SK-N-MC (cell line): ENCODE results near the gene TCF7L1.

Experiments used
- DNase-seq: peaks from one replicate; pipeline ENCODE4 v3.0.0-alpha.2; 2011; ENCODE audit warnings: low read depth, low spot score
- H3K27ac ChIP-seq: fragments of 200-600 bp; sonication (generic); 2 replicates; pipeline ENCODE4 v1.5.1; 2016; ENCODE audit warnings: mixed run types
- H3K36me3 ChIP-seq: fragments of 200-600 bp; sonication (generic); 2 replicates; pipeline ENCODE4 v1.6.1; 2017; ENCODE audit warnings: antibody characterized with exemption, low read length, mixed read lengths; ENCODE audit not compliant: insufficient read depth
- H3K4me3 ChIP-seq: fragments of 200-600 bp; sonication (generic); 2 replicates; pipeline ENCODE4 v1.5.1; 2016
- H3K9ac ChIP-seq: fragments of 200-600 bp; sonication (generic); 2 replicates; pipeline ENCODE4 v1.8.0; 2017; ENCODE audit warnings: mixed run types, mixed read lengths; ENCODE audit not compliant: insufficient read length
- H3K9me3 ChIP-seq: fragments of 200-600 bp; sonication (generic); 2 replicates; pipeline ENCODE4 v1.6.1; 2017; ENCODE audit warnings: low read depth, mild to moderate bottlenecking, antibody characterized with exemption, low read length, moderate library complexity, mixed read lengths
- EZH2 ChIP-seq: fragments of 200-600 bp; sonication (generic); IDR thresholded peaks from one replicate; pipeline ENCODE4 v1.6.1; 2017; ENCODE audit warnings: antibody characterized with exemption
- FOXP2 ChIP-seq: optimal IDR thresholded peaks from 2 replicates; pipeline ENCODE3; 2011; ENCODE audit warnings: mild to moderate bottlenecking, moderate library complexity; ENCODE audit not compliant: insufficient read depth; ENCODE audit errors: extremely low read length, control extremely low read depth
- POLR2AphosphoS5 ChIP-seq: IDR thresholded peaks from 2 replicates; pipeline ENCODE4 v1.6.1; 2012; ENCODE audit warnings: mild to moderate bottlenecking, low read depth, low read length, borderline replicate concordance

The TCF7L1 gene

DNA sequence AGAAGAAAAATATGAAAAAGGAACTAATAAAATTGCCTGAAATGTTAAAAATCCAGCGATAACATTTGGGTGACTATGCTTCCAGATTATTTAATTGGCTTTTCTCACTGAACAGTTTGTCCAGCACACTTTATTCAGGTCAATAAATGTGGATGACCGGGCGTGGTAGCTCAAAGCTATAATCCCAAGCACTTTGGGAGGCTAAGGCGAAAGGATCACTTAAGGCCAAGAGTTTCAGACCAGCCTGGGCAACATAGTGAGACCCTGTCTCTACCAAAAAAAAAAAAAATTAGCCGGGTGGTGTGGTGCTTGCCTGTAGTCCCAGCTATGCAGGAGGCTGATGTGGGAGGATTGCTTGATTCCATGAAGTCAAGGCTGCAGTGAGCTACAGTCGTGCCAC is 139.2 kb downstream of the TCF7L1 start:
- Histone ChIP-seq H3K27ac (no peak overlapping the region), H3K36me3 (no peaks in the 10 kb centered on the region), H3K9me3 (no peaks in the 10 kb centered on the region), H3K4me3 (no peak overlapping the region), H3K9ac (no peak overlapping the region)
- TF ChIP-seq EZH2: no peak
- TF ChIP-seq FOXP2: no peak
- no peak for TF ChIP-seq POLR2AphosphoS5
- no peak for DNase-seq

DNA sequence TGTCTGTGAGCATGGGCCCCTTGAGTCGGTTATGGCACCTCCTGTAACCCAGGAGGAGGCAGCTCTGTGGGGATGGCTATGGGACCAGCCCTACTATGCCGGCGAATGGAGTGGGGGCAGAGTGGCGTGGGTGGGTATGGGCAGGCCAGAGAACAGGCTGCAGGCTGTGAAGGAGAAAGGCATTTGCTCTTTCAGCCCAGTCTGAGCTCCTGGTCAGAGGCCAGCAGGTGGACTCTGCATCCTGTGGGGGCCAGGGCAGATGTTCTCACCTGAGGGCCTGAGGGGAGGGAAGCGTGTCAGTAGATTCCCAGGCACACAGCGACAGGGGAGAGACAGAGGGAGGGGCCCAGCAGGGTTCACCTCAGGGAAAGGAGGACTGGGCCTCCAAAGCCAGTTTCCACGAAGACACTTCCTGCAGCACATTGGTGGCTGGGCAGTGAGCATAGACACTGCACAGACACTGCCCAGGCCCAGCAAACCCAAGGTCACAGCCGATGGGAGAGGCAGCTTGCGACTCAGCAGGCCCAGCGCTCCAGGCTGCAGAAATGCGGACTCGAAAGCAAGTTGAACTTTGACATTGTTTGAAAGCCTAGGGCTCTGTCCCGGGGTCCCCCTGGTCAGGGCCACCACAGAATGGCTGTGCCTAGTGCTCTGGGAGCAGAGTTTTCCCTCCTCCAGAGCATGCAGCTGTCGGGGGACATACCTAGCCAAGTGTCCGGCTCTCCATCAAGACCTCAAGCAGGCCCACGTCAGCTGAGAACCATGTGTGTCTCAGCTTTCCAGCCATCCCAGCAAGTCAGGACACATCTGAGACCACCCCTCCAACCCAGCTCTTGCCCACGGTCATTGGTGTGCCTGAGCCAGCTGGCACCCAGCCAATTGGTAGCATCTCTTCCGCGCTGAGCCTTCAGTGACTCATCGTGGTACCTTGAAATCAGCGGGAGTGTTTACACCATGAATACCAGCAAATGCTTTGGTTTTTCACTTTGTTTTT is 140.8 kb downstream of the TCF7L1 start:
- no peak for DNase-seq
- no peak overlapping the region for H3K27ac ChIP-seq

GRCh38 chr2:85275984-85276540 is 142.9 kb downstream of the TCF7L1 start:
- H3K36me3 ChIP-seq: no peaks in the 10 kb centered on the region
- no peak for DNase-seq
- no peak overlapping the region for H3K9ac ChIP-seq
- no peak overlapping the region for H3K4me3 ChIP-seq
- no peaks in the 10 kb centered on the region for H3K9me3 ChIP-seq
- peak overlapping the region; percentile 35; the same call in 1 of the 2 replicates for H3K27ac ChIP-seq
- no peak for TF ChIP-seq EZH2
- TF ChIP-seq FOXP2: no peak
- no peak for TF ChIP-seq POLR2AphosphoS5

More for the DNA sequence above, 140.8 kb downstream of the TCF7L1 start:
- H3K4me3 ChIP-seq: no peak overlapping the region
- TF ChIP-seq POLR2AphosphoS5 (no peak), FOXP2 (no peak), EZH2 (no peak)
- H3K36me3 ChIP-seq: no peaks in the 10 kb centered on the region
- H3K9ac ChIP-seq: no peak overlapping the region
- H3K9me3 ChIP-seq: no peaks in the 10 kb centered on the region

DNA sequence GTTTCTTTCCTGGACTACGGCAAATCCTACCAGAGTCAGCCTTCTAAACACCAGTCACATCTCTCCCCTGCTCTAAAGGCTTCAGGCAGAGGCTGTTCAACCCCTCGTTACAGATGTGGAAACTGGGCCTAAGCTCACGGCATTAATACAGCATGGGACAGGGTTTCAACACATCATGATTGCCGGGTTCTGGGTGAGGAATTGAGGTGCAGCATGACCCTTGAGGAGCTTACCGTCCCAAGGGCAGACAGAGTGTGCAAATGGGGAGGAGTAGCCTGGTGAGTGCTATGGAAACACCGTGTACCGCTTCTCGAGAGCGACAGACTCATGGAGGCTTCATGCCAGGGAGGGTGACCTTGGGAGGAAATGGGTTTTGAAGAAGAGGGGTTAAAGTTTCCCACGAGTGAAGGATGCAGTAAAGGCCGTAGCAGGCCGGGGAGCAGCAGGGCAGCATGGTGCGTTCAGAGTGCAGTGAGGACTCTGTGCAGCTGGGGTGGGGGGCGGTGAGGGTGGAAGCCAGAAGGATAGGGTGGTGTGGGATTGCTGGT is 143.5 kb downstream of the TCF7L1 start:
- H3K27ac ChIP-seq: peak overlapping the region; percentile 10; the same call in 1 of the 2 replicates

DNA sequence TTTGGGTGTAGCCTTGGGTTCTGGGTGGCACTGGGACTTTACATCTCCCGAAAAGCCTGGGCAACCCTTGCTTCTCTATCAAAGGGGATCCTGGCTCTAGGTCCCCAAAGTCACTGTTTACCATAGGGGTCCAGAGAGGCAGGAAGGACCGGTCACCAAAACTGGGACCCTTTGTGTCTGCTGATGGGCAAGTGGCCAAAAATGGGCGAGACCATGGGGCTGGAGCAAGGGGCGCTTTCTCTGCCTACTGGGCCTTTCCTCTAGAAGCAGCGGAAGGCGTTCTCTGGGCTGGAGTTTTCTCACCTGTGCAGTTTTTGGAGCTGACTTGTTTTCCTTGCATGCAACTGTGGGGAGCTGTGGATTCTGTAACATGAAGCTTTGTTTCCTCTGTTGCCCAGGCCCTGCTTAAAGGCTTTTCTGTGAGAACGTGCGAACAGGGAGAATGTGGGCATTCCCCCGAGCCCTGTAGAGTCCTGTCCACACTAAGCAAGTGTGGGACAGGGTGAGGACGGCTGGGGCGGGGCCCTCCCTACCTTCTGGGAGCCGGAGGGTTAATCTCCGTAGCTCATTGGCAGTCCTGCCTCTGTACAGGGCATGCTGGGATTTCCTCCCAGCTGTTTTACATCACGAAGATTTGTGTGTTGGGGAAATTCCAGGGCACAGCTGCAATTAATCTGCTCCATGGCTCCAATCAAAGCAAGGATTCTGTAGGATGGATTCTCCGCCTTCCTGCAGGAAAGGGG is 144.4 kb downstream of the TCF7L1 start:
- Histone ChIP-seq H3K4me3 (peak overlapping the region; percentile 62), H3K27ac (peak overlapping the region; percentile 79)
- DNase-seq: peak; percentile 65

More for the DNA sequence above, 143.5 kb downstream of the TCF7L1 start:
- H3K36me3 ChIP-seq: no peaks in the 10 kb centered on the region
- H3K9me3 ChIP-seq: no peaks in the 10 kb centered on the region
- H3K9ac ChIP-seq: no peak overlapping the region
- TF ChIP-seq FOXP2: no peak
- no peak overlapping the region for H3K4me3 ChIP-seq
- DNase-seq: no peak

GRCh38 chr2:85278361-85278760 is 145.2 kb downstream of the TCF7L1 start:
- peak overlapping the region; percentile 66 for H3K27ac ChIP-seq
- no peaks in the 10 kb centered on the region for H3K9me3 ChIP-seq
- H3K9ac ChIP-seq: peak overlapping the region; percentile 33
- H3K36me3 ChIP-seq: no peaks in the 10 kb centered on the region
- TF ChIP-seq EZH2 (no peak), POLR2AphosphoS5 (no peak), FOXP2 (no peak)
- DNase-seq: no peak
- H3K4me3 ChIP-seq: peak overlapping the region; percentile 55

More for the DNA sequence above, 144.4 kb downstream of the TCF7L1 start:
- no peaks in the 10 kb centered on the region for H3K9me3 ChIP-seq
- TF ChIP-seq FOXP2 (peak; percentile 55), EZH2 (no peak), POLR2AphosphoS5 (no peak)
- no peaks in the 10 kb centered on the region for H3K36me3 ChIP-seq
- H3K9ac ChIP-seq: no peak overlapping the region

GRCh38 chr2:85281553-85281952 is 148.4 kb downstream of the TCF7L1 start:
- Histone ChIP-seq H3K27ac (no peak overlapping the region), H3K9ac (no peak overlapping the region), H3K36me3 (no peaks in the 10 kb centered on the region), H3K4me3 (no peak overlapping the region), H3K9me3 (no peaks in the 10 kb centered on the region)
- TF ChIP-seq FOXP2 (no peak), EZH2 (no peak), POLR2AphosphoS5 (no peak)
- no peak for DNase-seq

DNA sequence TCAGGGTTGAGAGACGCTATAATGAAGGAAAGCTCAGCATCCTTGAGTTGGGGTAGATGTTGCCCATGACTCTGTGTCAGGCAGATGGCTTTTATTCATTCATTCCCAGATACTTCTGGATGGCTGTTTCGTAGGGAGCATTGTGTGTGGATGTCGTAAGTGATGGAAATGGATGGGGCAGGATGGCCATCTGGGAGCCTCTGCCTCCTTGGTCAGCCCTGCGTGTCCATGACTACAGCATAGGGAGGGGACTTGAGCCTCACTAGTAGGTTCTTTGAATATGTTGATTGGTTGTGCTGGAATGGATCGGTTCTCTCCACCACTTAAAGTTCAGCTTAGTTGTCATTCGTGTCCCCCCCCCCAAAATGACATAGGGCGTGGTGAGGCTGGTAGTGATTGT is 149.7 kb downstream of the TCF7L1 start:
- H3K9me3 ChIP-seq: no peaks in the 10 kb centered on the region
- H3K4me3 ChIP-seq: no peak overlapping the region
- no peak overlapping the region for H3K27ac ChIP-seq
- no peaks in the 10 kb centered on the region for H3K36me3 ChIP-seq
- H3K9ac ChIP-seq: no peak overlapping the region
- TF ChIP-seq EZH2: no peak
- TF ChIP-seq FOXP2: no peak
- no peak for TF ChIP-seq POLR2AphosphoS5
- DNase-seq: no peak
